DOHH2 (cell line): Measurements from ENCODE around the gene CFAP100.

ENCODE experiments used
- H3F3A ChIP-seq: fragments of 200-600 bp; sonication (generic), shearing (Covaris generic); 2 replicates; pipeline ENCODE4 v1.6.0; 2016; ENCODE audit warnings: antibody characterized with exemption, mild to moderate bottlenecking; ENCODE audit not compliant: control insufficient read depth, insufficient read depth
- H3K27ac ChIP-seq: fragments of 200-600 bp; sonication (generic); 2 replicates; pipeline ENCODE4 v1.5.1; 2014; ENCODE audit warnings: low read depth, mild to moderate bottlenecking, low read length, moderate library complexity
- H3K27me3 ChIP-seq: fragments of 200-600 bp; sonication (generic); 2 replicates; pipeline ENCODE4 v1.6.1; 2014; ENCODE audit warnings: mild to moderate bottlenecking, low read length, mixed read lengths; ENCODE audit not compliant: control insufficient read depth
- H3K36me3 ChIP-seq: fragments of 200-600 bp; sonication (generic); 2 replicates; pipeline ENCODE4 v1.6.1; 2014; ENCODE audit warnings: mild to moderate bottlenecking, low read length, moderate library complexity, mixed read lengths; ENCODE audit not compliant: control insufficient read depth
- H3K4me1 ChIP-seq: fragments of 200-600 bp; sonication (generic); 2 replicates; pipeline ENCODE4 v1.6.1; 2014; ENCODE audit warnings: mild to moderate bottlenecking, low read length, mixed read lengths; ENCODE audit not compliant: control insufficient read depth
- H3K4me2 ChIP-seq: fragments of 200-600 bp; sonication (generic); 2 replicates; pipeline ENCODE4 v1.6.0; 2014; ENCODE audit warnings: mild to moderate bottlenecking, low read length, moderate library complexity
- H3K4me3 ChIP-seq: fragments of 200-600 bp; sonication (generic); 2 replicates; pipeline ENCODE4 v1.5.1; 2014; ENCODE audit warnings: mild to moderate bottlenecking, low read length, mixed read lengths
- H3K79me2 ChIP-seq: fragments of 200-600 bp; sonication (generic); 2 replicates; pipeline ENCODE4 v1.6.1; 2014; ENCODE audit warnings: mild to moderate bottlenecking, low read length, mixed read lengths; ENCODE audit not compliant: control insufficient read depth
- H3K9me2 ChIP-seq: fragments of 200-600 bp; sonication (generic); replicated peaks from 2 replicates; pipeline ENCODE4 v1.6.1; 2014; ENCODE audit warnings: mild to moderate bottlenecking, low read length, mixed read lengths; ENCODE audit not compliant: control insufficient read depth
- H3K9me3 ChIP-seq: fragments of 200-600 bp; sonication (generic); 2 replicates; pipeline ENCODE4 v1.6.1; 2014; ENCODE audit warnings: antibody characterized with exemption, low read length, mixed read lengths; ENCODE audit not compliant: control insufficient read depth, insufficient read depth
- H4K20me1 ChIP-seq: fragments of 200-600 bp; sonication (generic); 2 replicates; pipeline ENCODE4 v1.6.0; 2014; ENCODE audit warnings: low read depth, mild to moderate bottlenecking, antibody characterized with exemption, low read length, moderate library complexity; ENCODE audit not compliant: control insufficient read depth, insufficient read depth
- CTCF ChIP-seq: fragments of 200-600 bp; sonication (generic); IDR thresholded peaks from one replicate; pipeline ENCODE4 v1.5.1; 2014; ENCODE audit warnings: antibody characterized with exemption, mild to moderate bottlenecking, low read depth, low read length; ENCODE audit not compliant: poor library complexity, severe bottlenecking
- EZH2phosphoT487 ChIP-seq: fragments of 200-600 bp; sonication (generic); IDR thresholded peaks from 2 replicates; pipeline ENCODE4 v1.6.1; 2017; ENCODE audit warnings: borderline replicate concordance, mild to moderate bottlenecking, antibody characterized with exemption, low read length, moderate library complexity, mixed read lengths

The CFAP100 gene

GRCh38 chr3:126459763-126460127, 65.0 kb downstream of the CFAP100 start:
- H3K4me2 ChIP-seq = no peak overlapping the region
- H3K4me1 ChIP-seq = no peaks in the 10 kb centered on the region
- peaks cover 45% of the 10 kb centered on the region for H3K79me2 ChIP-seq
- no peak overlapping the region for H3K27ac ChIP-seq
- H3F3A ChIP-seq = no peaks in the 10 kb centered on the region
- no peaks in the 10 kb centered on the region for H3K9me2 ChIP-seq
- peaks cover 84% of the 10 kb centered on the region for H3K36me3 ChIP-seq
- peaks cover 15% of the 10 kb centered on the region for H4K20me1 ChIP-seq
- no peak for TF ChIP-seq EZH2phosphoT487
- no peak for TF ChIP-seq CTCF
- H3K9me3 ChIP-seq = no peaks in the 10 kb centered on the region
- no peaks in the 10 kb centered on the region for H3K27me3 ChIP-seq
- no peak overlapping the region for H3K4me3 ChIP-seq

- H4K20me1 ChIP-seq = peaks cover 15% of the 10 kb centered on the region
- TF ChIP-seq EZH2phosphoT487 (no peak), CTCF (no peak)
- peaks cover 43% of the 10 kb centered on the region for H3K79me2 ChIP-seq
- H3K9me3 ChIP-seq = no peaks in the 10 kb centered on the region
- H3K4me1 ChIP-seq = no peaks in the 10 kb centered on the region
- H3K36me3 ChIP-seq = peaks cover 84% of the 10 kb centered on the region
- H3K4me2 ChIP-seq = no peak overlapping the region
- H3K9me2 ChIP-seq = no peaks in the 10 kb centered on the region
- no peaks in the 10 kb centered on the region for H3K27me3 ChIP-seq
- H3K27ac ChIP-seq = no peak overlapping the region
- no peak overlapping the region for H3K4me3 ChIP-seq
- H3F3A ChIP-seq = no peaks in the 10 kb centered on the region
Measured at GRCh38 chr3:126460381-126460780, 65.7 kb downstream of the CFAP100 start.

DNA sequence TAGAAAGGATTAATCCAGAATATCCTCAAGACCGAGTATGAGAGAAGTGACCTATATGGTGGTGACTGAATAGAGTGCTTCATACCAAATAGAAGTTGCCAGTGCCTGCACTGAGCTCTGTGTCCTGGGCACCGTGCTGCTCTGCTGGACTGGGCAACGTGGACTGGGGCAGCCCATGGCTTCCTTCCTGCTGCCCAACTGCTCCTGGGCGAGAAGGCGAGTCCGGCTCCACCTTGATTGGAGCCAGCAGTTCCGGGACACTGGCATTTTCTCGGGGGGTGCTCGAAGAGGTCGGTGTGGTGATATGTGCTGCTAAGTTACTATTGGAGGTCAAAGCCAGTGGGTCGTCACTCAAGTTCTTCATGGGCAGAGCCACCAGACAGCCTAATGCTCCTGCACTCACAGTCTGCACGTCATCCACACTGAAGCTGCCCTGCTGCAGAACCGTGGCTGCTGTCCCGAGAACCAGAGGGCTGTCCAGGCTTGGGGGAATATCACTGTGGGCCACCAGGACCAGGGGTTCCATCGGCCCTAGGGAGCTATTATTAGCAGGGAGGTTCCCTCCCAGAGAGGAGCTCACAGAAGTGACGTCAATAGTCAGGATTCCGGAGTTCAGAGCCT, 66.9 kb downstream of the CFAP100 start:
- H3K27me3 ChIP-seq = no peaks in the 10 kb centered on the region
- H3K36me3 ChIP-seq = peaks cover 88% of the 10 kb centered on the region
- no peaks in the 10 kb centered on the region for H3F3A ChIP-seq
- no peak overlapping the region for H3K27ac ChIP-seq
- no peaks in the 10 kb centered on the region for H3K9me3 ChIP-seq
- H3K4me2 ChIP-seq = no peak overlapping the region
- H4K20me1 ChIP-seq = peaks cover 15% of the 10 kb centered on the region
- no peaks in the 10 kb centered on the region for H3K9me2 ChIP-seq
- no peak overlapping the region for H3K4me3 ChIP-seq
- H3K79me2 ChIP-seq = peaks cover 36% of the 10 kb centered on the region
- H3K4me1 ChIP-seq = no peaks in the 10 kb centered on the region
- TF ChIP-seq EZH2phosphoT487 = no peak

- Histone ChIP-seq H3K27ac (no peak overlapping the region), H3K4me1 (no peaks in the 10 kb centered on the region), H4K20me1 (peaks cover 9% of the 10 kb centered on the region), H3K79me2 (peaks cover 37% of the 10 kb centered on the region), H3K4me3 (no peak overlapping the region), H3K4me2 (no peak overlapping the region), H3K9me3 (no peaks in the 10 kb centered on the region), H3F3A (no peaks in the 10 kb centered on the region), H3K9me2 (no peaks in the 10 kb centered on the region), H3K36me3 (peaks cover 90% of the 10 kb centered on the region), H3K27me3 (no peaks in the 10 kb centered on the region)
- TF ChIP-seq CTCF (no peak), EZH2phosphoT487 (no peak)
Measured at GRCh38 chr3:126463521-126463920, 68.8 kb downstream of the CFAP100 start.
